NCI-H226 (cell line): ENCODE measurements around the gene AAMP.
"Not testable (repeated sequence)": the region's sequence is repeated elsewhere in the genome, so short reads cannot be mapped to it uniquely, and the experiment has no call there.

Experiments
- DNase-seq: peaks from one replicate; pipeline ENCODE4 v3.0.0-alpha.2; 2015

The AAMP gene

DNA sequence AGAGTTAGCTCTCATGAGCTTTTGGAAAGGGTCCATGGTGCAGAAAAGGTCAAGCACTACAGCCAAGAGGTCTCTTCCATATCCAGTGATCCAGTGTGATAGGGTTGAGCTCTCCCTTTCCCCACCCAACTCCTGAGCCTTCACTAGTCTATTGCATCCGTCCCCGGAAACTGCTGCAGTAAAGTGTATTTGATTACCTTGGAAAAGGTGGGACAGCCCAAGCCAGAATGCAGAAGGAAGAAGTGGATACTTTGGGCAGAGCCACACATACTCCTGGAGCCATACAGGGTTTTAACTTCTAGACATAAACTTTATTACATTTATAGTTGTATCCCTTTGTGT is 3.9 kb upstream of the AAMP start:
- DNase-seq, result no peak

DNA sequence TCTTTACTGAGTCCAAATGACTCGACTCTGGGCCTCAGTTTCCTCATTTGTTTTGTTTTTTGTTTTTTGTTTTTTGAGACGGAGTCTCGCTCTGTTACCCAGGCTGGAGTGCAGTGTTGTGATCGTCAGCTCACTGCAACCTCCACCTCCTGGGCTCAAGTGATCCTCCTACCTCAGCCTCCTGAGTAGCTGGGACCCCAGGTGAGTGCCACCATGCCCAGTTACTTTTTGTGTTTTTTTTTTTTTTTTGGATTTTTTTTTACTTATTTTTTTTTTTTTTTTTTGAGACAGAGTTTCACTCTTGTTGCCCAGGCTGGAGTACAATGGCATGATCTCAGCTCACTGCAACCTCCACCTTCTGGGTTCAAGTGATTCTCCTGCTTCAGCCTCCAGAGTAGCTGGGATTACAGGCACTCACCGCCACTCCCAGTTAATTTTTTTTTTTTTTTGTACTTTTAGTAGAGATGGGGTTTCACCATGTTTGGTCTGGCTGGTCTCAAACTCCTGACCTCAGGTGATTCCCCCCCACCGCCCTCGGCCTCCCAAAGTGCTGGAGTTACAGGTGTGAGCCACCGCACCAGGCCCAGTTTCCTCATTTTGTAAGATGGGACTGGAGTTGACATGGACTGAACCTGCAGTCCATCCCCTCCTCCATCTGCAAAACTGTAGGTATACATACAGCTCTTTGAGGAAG is 3.4 kb upstream of the AAMP start:
- DNase-seq, result not testable (repeated sequence)

DNA sequence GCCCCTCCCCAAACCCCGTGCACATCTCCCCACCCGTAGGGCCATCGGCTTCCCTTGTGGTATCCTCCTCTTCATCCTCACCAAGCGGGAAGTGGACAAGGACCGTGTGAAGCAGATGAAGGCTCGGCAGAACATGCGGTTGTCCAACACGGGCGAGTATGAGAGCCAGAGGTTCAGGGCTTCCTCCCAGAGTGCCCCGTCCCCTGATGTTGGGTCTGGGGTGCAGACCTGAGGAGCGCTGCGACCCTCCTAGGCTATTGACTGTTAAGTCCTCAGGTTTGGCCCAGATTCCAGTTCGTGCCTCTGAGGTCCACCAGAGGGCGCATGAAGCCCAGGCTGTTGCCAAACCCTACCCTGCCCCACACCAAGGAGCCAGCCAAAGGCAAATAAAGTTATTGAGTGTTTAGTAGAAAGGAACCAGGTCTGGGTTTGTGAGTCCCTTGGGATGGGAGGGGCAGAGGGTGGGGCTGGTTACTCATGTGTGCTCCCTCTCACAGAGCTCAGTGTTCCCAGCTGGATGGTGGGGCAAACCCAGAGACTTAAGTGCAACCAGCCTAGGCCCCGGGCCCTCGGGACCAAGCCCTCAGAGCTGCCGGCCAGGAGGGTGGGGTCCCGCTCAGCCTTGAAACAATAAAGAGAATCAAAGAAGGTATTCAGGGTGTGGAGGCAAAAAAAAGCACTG is 2.7 kb upstream of the AAMP start:
- peak; percentile 48 for DNase-seq

DNA sequence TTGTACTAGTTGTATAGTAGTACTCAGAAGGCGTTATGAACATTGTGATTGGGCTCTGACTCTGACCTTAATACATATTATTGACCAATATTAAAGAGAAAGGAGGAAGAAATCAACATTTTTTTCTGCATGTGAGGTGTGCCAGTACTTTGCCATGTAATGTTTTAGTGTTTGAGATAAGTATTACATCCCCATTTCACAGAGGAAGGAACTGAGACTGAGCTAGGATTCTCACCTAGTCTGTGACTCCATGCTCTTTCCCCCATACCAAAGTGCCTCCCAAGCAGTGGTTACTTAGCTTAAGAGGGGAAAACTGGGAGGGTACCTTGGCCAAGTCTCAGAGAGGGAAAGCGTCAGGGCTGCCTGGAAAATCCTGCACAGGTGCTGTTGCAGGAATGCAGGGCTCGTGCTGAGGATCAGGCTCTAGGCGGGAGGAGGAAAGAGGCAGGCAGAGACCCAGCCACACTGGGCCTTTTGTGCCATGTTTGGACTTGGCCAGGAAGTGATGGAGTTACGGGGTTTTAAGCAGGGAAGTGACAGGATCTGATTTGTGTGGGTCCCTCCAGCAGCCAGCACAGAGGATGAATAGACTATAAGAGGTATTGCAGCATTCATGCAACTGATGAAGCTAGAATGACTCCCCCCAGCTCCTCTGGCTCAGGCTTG is 2.1 kb upstream of the AAMP start:
- no peak for DNase-seq

DNA sequence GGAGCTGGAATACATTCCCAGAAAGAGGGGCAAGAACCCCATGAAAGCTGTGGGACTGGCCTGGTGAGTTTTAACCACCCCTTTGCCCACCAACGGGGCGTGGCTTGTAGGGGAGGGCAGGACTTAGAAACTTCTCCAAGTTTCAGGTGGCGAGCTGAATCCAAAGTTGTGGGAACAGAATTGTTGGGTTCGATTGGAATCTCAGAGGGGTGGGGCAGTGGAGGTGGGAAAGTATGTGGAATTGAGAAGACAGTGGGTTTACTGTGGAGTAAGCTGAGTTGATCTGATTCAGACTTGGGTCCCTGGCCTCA is 1.5 kb upstream of the AAMP start:
- DNase-seq, result no peak

DNA sequence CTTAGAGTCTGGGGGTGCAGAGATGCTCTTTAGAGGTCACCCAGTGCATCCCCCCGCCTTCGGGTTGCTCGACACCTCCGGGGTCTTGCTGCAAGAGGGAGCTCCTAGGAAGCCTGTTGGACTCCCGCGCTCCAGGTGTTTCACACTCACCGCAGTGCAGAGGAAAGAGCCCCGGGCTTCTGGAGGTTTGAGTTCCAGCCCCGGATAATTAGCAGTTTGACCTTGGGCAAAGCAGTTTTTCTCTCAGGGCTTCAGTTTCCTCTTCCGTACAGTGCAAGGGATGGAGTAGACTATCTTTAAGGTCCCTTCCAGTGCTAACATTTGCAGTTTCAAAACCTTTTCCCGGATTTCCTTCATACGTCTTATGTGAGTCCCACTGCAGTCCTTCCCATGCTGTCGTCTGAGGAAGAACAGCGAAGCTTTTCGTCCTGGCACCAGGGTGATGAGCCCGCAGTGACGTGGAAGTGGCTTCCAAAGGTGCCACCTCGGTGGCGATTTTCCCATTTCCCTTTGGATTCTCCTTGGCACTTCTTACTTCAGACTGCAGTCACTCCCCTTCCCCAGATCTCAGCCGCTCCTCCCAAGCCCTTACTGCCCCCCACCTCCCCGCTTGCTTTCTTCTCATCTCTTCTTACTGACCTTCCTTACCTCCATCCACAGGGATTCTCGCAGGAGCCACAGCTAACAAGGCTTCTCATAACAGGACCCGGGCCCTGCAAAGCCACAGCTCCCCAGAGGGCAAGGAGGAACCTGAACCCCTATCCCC is 967 bp upstream of the AAMP start:
- no peak for DNase-seq

DNA sequence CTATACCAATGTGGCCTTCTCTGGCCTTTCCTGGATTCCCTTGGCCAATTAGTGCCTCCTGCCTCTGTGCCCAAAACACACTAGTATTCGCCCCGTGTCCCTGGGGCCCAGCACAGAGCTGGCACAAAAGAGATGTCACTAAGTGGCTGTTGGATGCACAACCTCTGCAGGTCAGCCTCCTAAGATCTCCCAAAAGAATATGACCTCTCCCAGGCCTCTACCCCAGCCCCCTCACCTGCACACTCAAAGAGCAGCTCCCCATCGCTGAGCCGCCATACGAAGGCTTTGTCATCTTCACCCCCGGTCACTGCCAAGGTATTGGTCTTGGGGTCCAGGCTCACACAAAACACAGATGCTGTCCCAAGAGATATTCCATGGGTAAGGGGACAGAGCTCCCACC is 2.7 kb downstream of the AAMP start:
- no peak for DNase-seq

DNA sequence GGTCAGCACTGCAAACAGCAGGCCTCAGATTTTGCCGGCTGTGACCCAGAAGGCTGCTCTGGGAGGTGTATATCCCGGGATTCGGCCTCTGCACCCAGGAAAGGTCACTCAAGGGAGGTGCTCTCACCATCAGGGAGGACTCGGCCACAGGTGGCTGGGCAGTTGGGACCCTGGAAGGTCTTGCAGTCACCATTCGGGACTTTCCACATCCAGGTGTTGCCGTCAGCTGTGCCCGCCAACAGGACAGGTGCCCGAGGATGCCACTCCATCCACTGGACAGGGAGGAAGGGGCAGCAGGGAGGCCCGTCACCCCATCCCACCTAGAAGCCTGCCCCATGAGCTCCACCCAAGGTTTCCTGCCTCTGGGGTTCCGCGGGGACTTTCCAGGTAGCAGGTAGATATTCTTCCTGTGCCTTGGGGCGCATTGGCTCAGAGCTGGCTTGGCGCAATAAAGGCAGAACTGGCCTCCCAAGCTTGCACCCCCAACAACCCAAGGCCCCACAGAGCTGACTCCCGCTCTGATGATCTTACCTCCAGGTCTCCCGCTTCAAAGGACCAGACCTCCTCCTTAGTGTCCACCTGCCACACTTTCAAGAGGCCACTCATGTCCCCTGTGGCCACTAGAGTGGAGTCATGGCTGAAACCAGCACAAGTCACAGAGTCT is 3.5 kb downstream of the AAMP start:
- DNase-seq, result no peak

DNA sequence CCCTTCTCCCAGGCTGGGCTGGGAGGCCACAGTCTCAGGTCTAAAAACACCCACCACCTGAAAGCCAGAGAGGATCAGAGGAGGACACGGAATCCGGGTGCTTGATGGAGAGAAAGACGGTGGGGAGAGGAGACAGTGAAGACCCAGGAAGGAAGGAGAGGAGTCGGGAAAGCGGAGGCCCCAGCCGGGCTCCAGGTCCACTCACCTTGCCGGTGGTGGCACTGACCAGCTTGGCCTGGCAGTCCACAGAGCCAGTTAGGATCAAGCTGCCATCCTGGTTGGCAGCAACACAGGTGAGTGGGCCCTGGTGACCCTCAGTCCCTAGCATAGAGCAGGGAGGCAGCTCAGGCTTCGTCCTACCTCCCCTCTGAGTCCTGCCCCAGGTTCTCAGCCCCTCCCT is 4.3 kb downstream of the AAMP start:
- DNase-seq, result no peak

DNA sequence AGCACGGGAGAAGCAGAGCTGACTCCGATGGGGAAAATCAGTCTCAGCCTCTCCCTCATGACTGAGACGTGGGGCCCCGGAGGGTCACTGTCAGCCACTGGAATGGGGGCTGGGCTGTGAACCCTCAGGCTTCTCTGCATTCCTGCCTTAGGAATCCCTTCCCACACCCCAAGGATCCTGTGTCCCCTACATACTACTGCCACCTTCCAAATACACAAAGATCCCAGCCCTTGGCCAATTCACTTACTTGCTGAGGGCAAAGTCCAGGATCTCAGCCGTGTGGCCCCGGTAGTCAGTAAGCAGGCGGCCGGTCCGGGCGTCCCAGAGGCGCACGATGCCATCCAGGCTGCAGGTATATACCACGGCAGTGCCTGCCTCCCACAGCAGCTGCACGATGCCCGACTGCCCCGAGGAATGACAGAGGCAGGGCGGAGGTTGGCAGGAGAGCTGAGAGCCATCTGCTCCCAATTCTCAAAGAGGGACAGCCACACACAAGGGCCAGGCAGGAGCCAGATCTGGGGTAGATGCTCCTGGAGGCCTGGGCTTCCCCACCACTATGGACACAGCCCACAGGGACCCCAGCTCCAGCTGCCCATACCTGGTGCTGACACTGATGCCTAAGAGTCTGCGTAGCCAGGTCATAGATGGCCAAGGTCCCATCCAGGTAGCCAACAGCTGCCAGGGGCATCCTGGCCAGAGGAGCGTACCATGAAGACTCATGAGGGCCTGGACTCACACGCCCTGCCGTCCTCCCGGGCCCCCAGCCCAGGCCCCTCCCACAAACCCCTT is 5.0 kb downstream of the AAMP start:
- no peak for DNase-seq

DNA sequence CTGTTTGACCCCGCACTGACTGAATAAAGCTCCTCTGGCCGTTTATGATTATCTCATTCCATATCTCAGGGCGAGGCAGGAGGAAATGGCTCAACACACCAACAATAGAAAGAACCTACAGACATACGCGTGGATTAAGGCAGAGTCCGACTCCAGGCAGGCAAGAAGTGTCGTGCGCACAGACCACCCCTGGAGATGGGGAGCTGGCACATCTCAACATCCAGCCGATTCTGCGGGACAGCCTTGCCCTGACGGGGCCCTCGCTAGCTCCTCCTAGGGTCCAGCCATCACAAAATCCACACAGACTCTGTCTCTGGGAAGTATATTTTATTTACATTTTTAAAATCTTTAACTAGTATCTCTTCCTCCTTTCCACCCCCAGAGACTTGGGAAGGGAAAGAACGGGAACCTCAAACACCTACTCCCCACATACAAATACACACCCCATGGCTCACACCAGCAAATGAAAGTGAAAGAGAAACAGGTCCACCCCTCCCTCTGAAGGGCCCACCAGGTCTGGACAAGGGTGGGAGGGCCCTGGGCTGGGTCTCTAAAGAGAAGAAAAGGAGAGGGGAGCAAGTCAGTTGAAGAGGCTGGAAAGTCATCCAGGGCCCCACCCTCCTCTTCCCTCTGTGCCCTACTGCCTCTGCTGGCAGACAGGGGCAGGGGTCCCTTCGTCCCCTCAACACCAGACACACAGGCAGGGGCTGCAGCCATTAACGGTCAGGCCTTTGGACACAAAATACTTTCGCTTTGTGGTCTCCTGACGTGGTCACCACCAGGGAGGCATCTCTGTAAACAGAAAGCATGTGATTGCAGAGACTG is 5.9 kb downstream of the AAMP start:
- DNase-seq, result no peak

DNA sequence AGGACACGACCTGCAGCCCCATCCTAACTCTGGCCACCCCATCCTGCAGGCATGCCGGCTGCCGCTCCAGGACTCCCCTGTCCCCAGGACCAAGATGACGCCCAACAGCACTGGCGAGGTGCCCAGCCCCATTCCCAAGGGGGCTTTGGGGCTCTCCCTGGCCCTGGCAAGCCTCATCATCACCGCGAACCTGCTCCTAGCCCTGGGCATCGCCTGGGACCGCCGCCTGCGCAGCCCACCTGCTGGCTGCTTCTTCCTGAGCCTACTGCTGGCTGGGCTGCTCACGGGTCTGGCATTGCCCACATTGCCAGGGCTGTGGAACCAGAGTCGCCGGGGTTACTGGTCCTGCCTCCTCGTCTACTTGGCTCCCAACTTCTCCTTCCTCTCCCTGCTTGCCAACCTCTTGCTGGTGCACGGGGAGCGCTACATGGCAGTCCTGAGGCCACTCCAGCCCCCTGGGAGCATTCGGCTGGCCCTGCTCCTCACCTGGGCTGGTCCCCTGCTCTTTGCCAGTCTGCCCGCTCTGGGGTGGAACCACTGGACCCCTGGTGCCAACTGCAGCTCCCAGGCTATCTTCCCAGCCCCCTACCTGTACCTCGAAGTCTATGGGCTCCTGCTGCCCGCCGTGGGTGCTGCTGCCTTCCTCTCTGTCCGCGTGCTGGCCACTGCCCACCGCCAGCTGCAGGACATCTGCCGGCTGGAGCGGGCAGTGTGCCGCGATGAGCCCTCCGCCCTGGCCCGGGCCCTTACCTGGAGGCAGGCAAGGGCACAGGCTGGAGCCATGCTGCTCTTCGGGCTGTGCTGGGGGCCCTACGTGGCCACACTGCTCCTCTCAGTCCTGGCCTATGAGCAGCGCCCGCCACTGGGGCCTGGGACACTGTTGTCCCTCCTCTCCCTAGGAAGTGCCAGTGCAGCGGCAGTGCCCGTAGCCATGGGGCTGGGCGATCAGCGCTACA is 7.0 kb downstream of the AAMP start:
- DNase-seq, result no peak

DNA sequence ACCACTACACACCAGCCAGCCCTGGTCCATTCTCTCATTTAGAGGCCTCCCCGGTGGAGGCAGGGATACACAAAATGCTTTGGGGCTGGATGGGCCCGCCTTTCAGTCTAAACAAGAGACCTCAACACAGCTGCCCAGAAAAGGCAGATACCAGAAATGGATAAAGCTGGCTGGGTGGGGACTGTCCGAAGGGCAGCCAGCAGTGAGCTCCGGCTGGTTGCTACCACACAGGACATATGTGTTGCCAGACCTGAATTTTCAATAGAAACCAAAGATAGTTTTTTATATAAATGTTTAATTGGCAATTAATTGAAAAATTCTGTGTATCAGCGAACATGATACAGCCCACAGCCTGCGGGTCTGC is 7.7 kb downstream of the AAMP start:
- DNase-seq, result no peak

DNA sequence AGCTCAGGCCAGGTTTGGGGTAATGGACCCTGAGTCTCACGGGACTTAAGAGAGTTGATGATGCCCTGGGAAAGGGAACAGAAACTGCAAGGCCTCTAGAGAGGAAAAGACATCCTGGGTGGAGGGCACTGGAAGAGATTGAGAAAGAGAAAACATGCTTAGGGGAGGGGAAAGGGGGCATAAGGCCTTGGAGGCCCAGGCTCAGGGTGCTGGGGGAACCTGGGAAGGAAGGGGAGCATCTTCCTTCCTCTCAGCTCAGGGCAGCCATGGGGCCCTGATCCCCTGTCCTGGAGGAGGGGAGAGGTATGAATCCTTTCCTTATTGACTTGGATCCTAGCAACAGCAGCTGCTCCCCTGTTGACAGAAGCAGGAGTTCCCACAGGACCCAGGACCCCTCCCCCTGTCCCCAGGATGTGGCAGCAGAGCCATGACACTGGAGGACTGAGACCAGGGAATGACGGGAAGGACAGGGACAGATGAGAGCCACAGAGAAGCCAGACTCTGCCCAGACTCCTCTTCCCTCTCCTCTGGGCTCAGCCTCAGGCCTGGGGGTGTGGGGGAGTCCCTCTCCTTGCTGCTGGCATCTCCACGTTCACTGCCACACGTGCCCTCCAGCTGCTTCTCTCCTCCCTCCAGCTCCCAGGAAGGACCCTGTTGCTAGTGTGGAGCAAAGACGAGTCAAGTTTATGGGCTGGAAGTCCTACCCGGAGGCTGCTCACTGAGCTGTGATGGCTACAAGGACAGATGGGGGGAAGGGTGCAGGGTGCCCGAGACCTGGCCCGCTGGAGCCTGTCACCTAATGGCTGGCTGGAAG is 8.3 kb downstream of the AAMP start:
- no peak for DNase-seq

DNA sequence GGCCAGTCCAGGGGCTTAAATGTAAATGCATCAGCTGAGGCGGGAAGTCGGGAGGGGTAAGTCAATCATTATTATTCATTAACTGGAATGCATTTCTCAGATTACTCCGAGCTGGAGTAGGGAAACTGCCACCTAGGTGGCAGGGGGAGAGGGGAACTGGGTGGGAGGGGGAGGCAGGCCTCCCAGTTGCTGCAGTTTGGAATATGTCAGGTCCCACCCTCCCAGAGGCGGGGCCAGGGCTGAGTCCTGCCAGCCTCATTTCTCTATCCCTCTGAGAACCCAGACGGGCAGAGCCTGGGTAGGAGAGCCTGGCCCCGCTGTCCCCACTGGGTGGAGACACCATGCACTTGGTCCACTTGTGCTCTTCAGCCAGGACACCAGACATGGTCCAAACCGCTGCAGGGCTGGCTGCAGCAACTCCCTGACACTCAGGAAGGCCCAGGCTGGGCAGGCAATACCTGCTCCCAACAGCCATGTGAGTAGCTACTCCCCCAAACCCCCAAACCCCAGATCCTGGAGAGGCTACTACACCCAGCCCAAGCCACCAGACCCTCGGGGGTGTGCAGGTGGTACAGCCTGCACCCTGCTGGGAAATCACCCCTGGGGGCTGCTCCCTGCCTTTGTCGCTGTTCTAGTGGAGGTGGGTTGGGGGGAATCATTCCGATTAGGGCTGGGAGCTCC is 9.1 kb downstream of the AAMP start, which contains the start of gene GPBAR1:
TSS of gene GPBAR1 (plus strand) at position 274 of the 681 bp plus-strand sequence. CDS start 1,710 bp downstream, outside the sequence.
- DNase-seq, result no peak

DNA sequence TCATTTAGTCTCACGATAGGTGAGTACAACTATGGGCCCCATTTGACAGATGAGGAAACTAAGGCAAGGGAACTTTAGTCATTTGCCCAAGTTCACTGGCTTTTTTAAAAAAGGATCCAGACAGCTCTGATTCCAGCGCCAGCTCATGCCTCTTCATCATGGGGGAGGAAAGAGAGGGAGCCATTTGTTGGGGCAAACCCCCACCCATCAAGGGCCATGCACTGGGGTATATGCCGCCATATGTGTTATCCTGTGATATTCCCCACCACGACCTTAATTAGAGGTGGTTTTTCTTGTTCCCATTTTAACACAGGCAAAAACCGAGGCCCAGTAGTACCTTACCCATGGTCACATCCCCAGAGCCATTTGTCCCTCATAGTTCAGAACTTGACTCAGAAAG is 9.8 kb downstream of the AAMP start:
- DNase-seq, result no peak

DNA sequence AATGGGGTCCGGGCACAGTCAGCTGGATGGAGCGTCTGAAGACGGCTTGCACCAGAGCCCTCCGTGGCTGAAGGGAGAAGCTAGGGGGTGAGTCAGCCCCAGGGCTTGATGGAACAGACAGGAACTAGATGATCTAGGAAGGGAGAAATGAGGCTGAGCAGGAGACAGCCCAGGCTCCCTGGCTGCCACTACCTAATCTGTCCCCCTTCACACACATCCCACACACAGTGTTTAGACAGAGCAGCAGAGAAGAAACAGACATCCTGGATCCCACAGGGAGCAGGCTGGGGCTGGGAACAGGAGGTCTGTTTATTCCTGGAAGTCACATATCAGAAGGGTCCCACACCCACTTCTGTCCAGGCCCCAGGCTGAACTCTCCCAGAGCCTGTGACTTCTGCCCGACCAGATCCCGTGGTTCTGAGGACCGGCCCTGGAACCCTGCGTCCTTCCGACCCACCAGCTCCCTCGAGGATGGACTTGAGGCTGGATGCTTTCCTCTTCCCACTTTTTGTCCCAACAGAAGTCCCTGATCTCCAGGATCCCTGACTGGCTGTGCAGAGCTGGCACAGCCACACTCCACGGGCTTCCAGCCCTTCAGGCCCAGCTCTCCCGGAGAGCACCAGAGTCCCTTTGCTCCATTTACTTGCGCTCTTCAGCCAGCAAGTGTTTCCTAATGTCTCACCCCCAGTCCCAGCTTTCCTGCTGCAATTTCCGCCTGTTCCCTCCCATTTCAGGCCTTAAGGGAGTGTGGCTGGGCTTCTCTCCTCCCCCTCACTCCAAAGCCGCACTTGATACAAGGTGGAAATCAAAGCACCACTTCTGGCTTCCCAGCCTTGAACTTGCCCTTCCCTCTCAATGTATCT is 10.6 kb downstream of the AAMP start:
- peak; percentile 7 for DNase-seq
